Eye (tissue), 1 donor: ENCODE measurements around the gene KRT2.

ENCODE experiments used
- DNase-seq: peaks from one replicate; pipeline ENCODE4 v3.0.0-alpha.2; 2015

Gene KRT2

GRCh38 chr12:52636189-52636588 is 15.8 kb downstream of the KRT2 start:
- no peak for DNase-seq

GRCh38 chr12:52634266-52635056 is 17.6 kb downstream of the KRT2 start:
- DNase-seq: no peak

- no peak for DNase-seq
Measured at GRCh38 chr12:52633383-52633782, 18.6 kb downstream of the KRT2 start.

- no peak for DNase-seq
Measured at GRCh38 chr12:52632656-52633055, 19.4 kb downstream of the KRT2 start.

GRCh38 chr12:52631676-52632459 is 20.1 kb downstream of the KRT2 start:
- DNase-seq: no peak

- no peak for DNase-seq
Measured at GRCh38 chr12:52631264-52631663, 20.7 kb downstream of the KRT2 start.

GRCh38 chr12:52630599-52631200 is 21.3 kb downstream of the KRT2 start:
- no peak for DNase-seq

- DNase-seq: no peak
Measured at GRCh38 chr12:52630008-52630500, 22.0 kb downstream of the KRT2 start.

GRCh38 chr12:52629281-52630007 is 22.6 kb downstream of the KRT2 start:
- no peak for DNase-seq

- DNase-seq: no peak
Measured at GRCh38 chr12:52628841-52629240, 23.2 kb downstream of the KRT2 start.

GRCh38 chr12:52628111-52628507 is 23.9 kb downstream of the KRT2 start:
- DNase-seq: no peak

- no peak for DNase-seq
Measured at GRCh38 chr12:52627395-52628110, 24.5 kb downstream of the KRT2 start.

GRCh38 chr12:52622349-52622748 is 29.7 kb downstream of the KRT2 start:
- DNase-seq: no peak

GRCh38 chr12:52618866-52619265 is 33.1 kb downstream of the KRT2 start:
- DNase-seq: no peak

GRCh38 chr12:52618216-52618615 is 33.8 kb downstream of the KRT2 start, which contains the start of gene KRT73:
Gene KRT73, minus strand, starts transcription at chr12:52618559. Its CDS starts 35 bp downstream, at chr12:52618524.
- DNase-seq: no peak

- no peak for DNase-seq
Measured at GRCh38 chr12:52617403-52617785, 34.6 kb downstream of the KRT2 start.

GRCh38 chr12:52616680-52617402 is 35.2 kb downstream of the KRT2 start:
- DNase-seq: no peak

GRCh38 chr12:52615912-52616311 is 36.1 kb downstream of the KRT2 start:
- no peak for DNase-seq

- no peak for DNase-seq
Measured at GRCh38 chr12:52615208-52615868, 36.7 kb downstream of the KRT2 start.

- DNase-seq: no peak
Measured at GRCh38 chr12:52614381-52615207, 37.4 kb downstream of the KRT2 start.
